Ascending aorta (tissue), 2 donors: ENCODE data around the gene HES5. TPM values are rescaled to one million over a fixed set of nuclear protein-coding genes. Genes with fewer than 3 reads are reported as not detected.
A peak's percentile ranks its signal among the peaks of the same experiment; 100 is the strongest.
"Not testable (repeated sequence)": the region's sequence is repeated elsewhere in the genome, so short reads cannot be mapped to it uniquely, and the experiment has no call there.

ENCODE experiments used
- DNase-seq, 2 donors: peaks; one replicate each; pipeline ENCODE4 v3.0.0-alpha.2; 2019; ENCODE audit warnings: low spot score in 2 of 2
- H3K27ac ChIP-seq, 2 donors: fragments of 200-600 bp; sonication (generic); one replicate each; pipeline ENCODE4 v1.5.1; 2016 to 2017; ENCODE audit warnings: mild to moderate bottlenecking in 1 of 2
- H3K27me3 ChIP-seq: fragments of 200-600 bp; sonication (generic); one replicate; pipeline ENCODE4 v1.5.1; 2017
- H3K36me3 ChIP-seq, 2 donors: fragments of 200-600 bp; sonication (generic); one replicate each; pipeline ENCODE4 v1.5.1; 2016
- H3K4me1 ChIP-seq, 2 donors: fragments of 200-600 bp; sonication (generic); one replicate each; pipeline ENCODE4 v1.5.1; 2016 to 2017; ENCODE audit warnings: mild to moderate bottlenecking in 1 of 2
- H3K4me3 ChIP-seq, 2 donors: fragments of 200-600 bp; sonication (generic); one replicate each; pipeline ENCODE4 v1.5.1; 2016 to 2017; ENCODE audit warnings: mild to moderate bottlenecking in 1 of 2
- H3K9me3 ChIP-seq, 2 donors: fragments of 200-600 bp; sonication (generic); one replicate each; pipeline ENCODE4 v1.5.1; 2016
- CTCF ChIP-seq, 3 experiments: fragments of 200-600 bp in 2 of 3; fragments of 450-650 bp in 1 of 3; sonication (generic) in 2 of 3; IDR thresholded peaks; one replicate each; pipeline ENCODE4 v1.5.1; 2016 to 2019; ENCODE audit warnings: antibody characterized with exemption in 3 of 3, mild to moderate bottlenecking in 1 of 3, moderate library complexity in 1 of 3
- intact Hi-C: fragments of 100-400 bp; cut with DNase I; formaldehyde crosslinking; loops from one replicate; pipeline ENCODE4 v1.15.1; 2023
- total RNA-seq: library from RNA; depleted of rRNA; stranded (reverse); fragments of >200 nt; gene quantifications from one replicate; pipeline ENCODE4 v1.1.0, GENCODE V29; 2016

HES5 gene
- total RNA-seq, 1 donor from 2014 or later = not detected

GRCh38 chr1:2573250-2573920 is 43.3 kb upstream of the HES5 start:
- no peak for DNase-seq
- Histone ChIP-seq H3K4me3 (no peak overlapping the region), H3K36me3 (no peaks in the 10 kb centered on the region), H3K27ac (no peak overlapping the region), H3K4me1 (no peaks in the 10 kb centered on the region), H3K27me3 (no peaks in the 10 kb centered on the region), H3K9me3 (peaks cover 3 to 8% of the 10 kb centered on the region in 2 donors)
- intact Hi-C loops = no loop called here
- no peak for TF ChIP-seq CTCF (IDR thresholded peaks at IDR 0.05)

GRCh38 chr1:2571348-2571747 is 41.3 kb upstream of the HES5 start:
- no peaks in the 10 kb centered on the region for H3K4me1 ChIP-seq
- H3K27ac ChIP-seq = no peak overlapping the region
- TF ChIP-seq CTCF (IDR thresholded peaks at IDR 0.05) = no peak
- intact Hi-C loops = no loop called here
- no peak overlapping the region for H3K4me3 ChIP-seq
- no peak for DNase-seq
- H3K9me3 ChIP-seq = peaks cover 3 to 8% of the 10 kb centered on the region in 2 donors
- no peaks in the 10 kb centered on the region for H3K36me3 ChIP-seq
- no peaks in the 10 kb centered on the region for H3K27me3 ChIP-seq

GRCh38 chr1:2570332-2570731 is 40.3 kb upstream of the HES5 start:
- TF ChIP-seq CTCF (IDR thresholded peaks at IDR 0.05) = no peak
- no peaks in the 10 kb centered on the region for H3K4me1 ChIP-seq
- no peak overlapping the region for H3K27ac ChIP-seq
- DNase-seq = peak in 1 of 2 donors; percentile 59
- no peaks in the 10 kb centered on the region for H3K27me3 ChIP-seq
- H3K9me3 ChIP-seq = peaks cover 3 to 8% of the 10 kb centered on the region in 2 donors
- H3K4me3 ChIP-seq = no peak overlapping the region
- intact Hi-C loops = no loop called here
- no peaks in the 10 kb centered on the region for H3K36me3 ChIP-seq

- H3K27me3 ChIP-seq, DNase-seq, H3K27ac ChIP-seq: not testable (repeated sequence)
These were observed 39.6 kb upstream of the HES5 start for GRCh38 chr1:2569703-2570102.

GRCh38 chr1:2569060-2569459 is 39.0 kb upstream of the HES5 start:
- no peak for DNase-seq
- H3K4me3 ChIP-seq = no peak overlapping the region
- H3K9me3 ChIP-seq = peaks cover 3 to 8% of the 10 kb centered on the region in 2 donors
- no peaks in the 10 kb centered on the region for H3K36me3 ChIP-seq
- H3K4me1 ChIP-seq = no peaks in the 10 kb centered on the region
- H3K27me3 ChIP-seq = no peaks in the 10 kb centered on the region
- no peak for TF ChIP-seq CTCF (IDR thresholded peaks at IDR 0.05)
- intact Hi-C loops = no loop called here
- no peak overlapping the region for H3K27ac ChIP-seq

More at GRCh38 chr1:2569703-2570102, 39.6 kb upstream of the HES5 start:
- H3K36me3 ChIP-seq, H3K4me1 ChIP-seq, intact Hi-C loops, H3K9me3 ChIP-seq, H3K4me3 ChIP-seq: not testable (repeated sequence)

- H3K9me3 ChIP-seq, intact Hi-C loops, H3K36me3 ChIP-seq, H3K4me3 ChIP-seq, DNase-seq, H3K27me3 ChIP-seq, H3K27ac ChIP-seq, H3K4me1 ChIP-seq: not testable (repeated sequence)
These were observed 38.2 kb upstream of the HES5 start for GRCh38 chr1:2568187-2568816.
